ENCODE measurements around the gene S100A14. TPM values are rescaled to one million over a fixed set of nuclear protein-coding genes. Genes with fewer than 3 reads are reported as not detected.

S100A14 gene
- total and polyA plus RNA-seq, 2 of the 4 experiments (the other 2 are of a cell fraction): 0.10 TPM; not detected in 1

DNA sequence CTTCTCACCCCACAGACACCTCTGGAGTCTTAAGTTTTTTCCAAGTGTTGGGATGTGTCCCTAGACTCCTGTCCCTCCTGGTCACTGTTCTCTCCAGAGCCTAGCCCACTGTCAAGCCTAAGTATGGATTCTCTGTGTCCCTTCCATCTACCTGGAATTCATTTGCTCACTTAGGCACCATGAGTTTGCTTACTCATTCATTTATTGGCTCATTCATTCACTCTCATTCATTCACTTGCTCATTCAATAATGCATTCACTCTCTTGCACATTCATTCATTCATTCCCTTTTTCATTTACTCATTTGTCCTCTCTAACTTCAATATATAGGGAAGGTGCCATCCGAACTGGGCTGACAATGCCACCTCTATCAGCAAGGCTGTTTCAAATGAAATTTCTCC, 4.8 kb downstream of the S100A14 start:
- Histone ChIP-seq H4K91ac (ENCODE audit: insufficient read depth, low read depth, low read length) (peak overlapping the region; percentile 88), H4K5ac (ENCODE audit: low read depth, low read length) (no peak overlapping the region), H3K79me1 (ENCODE audit: low read depth in 1 of 2, low read length in 2 of 2) (peaks cover 15 to 63% of the 10 kb centered on the region in 2 experiments), H2BK20ac (ENCODE audit: low read depth, low read length) (peak overlapping the region; percentile 21; the same call in 1 of the 2 replicates), H2AFZ (replicated peaks; ENCODE audit: low read length, poor library complexity) (no peak overlapping the region), H4K20me1 (ENCODE audit: insufficient read depth, low read length) (peaks cover 11% of the 10 kb centered on the region; the same call in 1 of the 2 replicates), H3K9me1 (ENCODE audit: insufficient read depth, low read length) (peaks cover 17% of the 10 kb centered on the region), H3K9ac (ENCODE audit: low read depth, low read length) (peak overlapping the region; percentile 99), H3K9me3 (ENCODE audit: control insufficient read depth, insufficient read depth, low read length) (no peaks in the 10 kb centered on the region), H3K4me3 (ENCODE audit: insufficient read depth, low read depth, low read length) (peak overlapping the region; percentile 96), H3K27me3 (ENCODE audit: control insufficient read depth, insufficient read depth, low read length) (no peaks in the 10 kb centered on the region), H2BK5ac (ENCODE audit: low read depth, low read length, poor library complexity, severe bottlenecking) (peak overlapping the region; percentile 90), H3K27ac (ENCODE audit: insufficient read depth, low read length) (peak overlapping the region; percentile 95; the same call in 1 of the 2 replicates), H3K14ac (replicated peaks; ENCODE audit: low read depth, low read length) (peak overlapping the region; percentile 93), H3K4me1 (ENCODE audit: control insufficient read depth, insufficient read depth, low read length) (peaks cover 42% of the 10 kb centered on the region), H3K4ac (ENCODE audit: low read depth, low read length) (peak overlapping the region; percentile 90), H3K36me3 (ENCODE audit: control insufficient read depth, insufficient read depth, low read length) (peaks cover 18% of the 10 kb centered on the region), H2BK15ac (ENCODE audit: low read depth, low read length) (no peak overlapping the region; the same call in 2 of the 3 replicates), H2AK5ac (ENCODE audit: low read depth, low read length) (peak overlapping the region; percentile 92), H2BK120ac (ENCODE audit: low read depth, low read length) (peak overlapping the region; percentile 42; the same call in 1 of the 2 replicates), H2AK9ac (replicated peaks; ENCODE audit: low read depth, low read length, poor library complexity) (peak overlapping the region; percentile 99), H3K4me2 (ENCODE audit: low read depth, low read length) (peak overlapping the region; percentile 94), H3K23ac (ENCODE audit: low read depth, low read length) (peak overlapping the region; percentile 93), H4K8ac (ENCODE audit: low read depth in 2 of 2, low read length in 2 of 2) (peak overlapping the region; percentile 73 to 82; a peak in 2 of 4 replicates), H3K56ac (ENCODE audit: extremely low read depth, insufficient read depth, low read length) (peak overlapping the region; percentile 75; the same call in 1 of the 2 replicates), H3K18ac (ENCODE audit: low read depth, low read length) (no peak overlapping the region)
- ATAC-seq (ENCODE audit: low read depth) (no peak), DNase-seq (no peak)
- ChIA-PET POLR2A (ENCODE audit: unreplicated experiment) (interaction anchor here (1.5 kb wide), 1 partner anchor 76 kb away, joined by 6 read pairs; no protein-coding TSS in a partner anchor), CTCF (interaction anchor here (0.7 to 1.2 kb wide), 2 partner anchors 16 to 39 kb away, joined by 4 read pairs; partner anchors contain the start of gene S100A13)
- intact Hi-C loops (cut with micrococcal nuclease) (no loop called here), dilution Hi-C loops (cut with HindIII; ENCODE audit: low sequenced_read_pairs, unreplicated experiment) (no loop called here), in situ Hi-C loops (cut with MboI; ENCODE audit: low sequenced_read_pairs) (no loop called here)
- no TSS peak for BruUV-seq (replicated peaks)
- WGBS, 2 experiments (ENCODE audit: extremely low coverage in 2 of 2, insufficient read length in 1 of 2): no CpG with 5 or more reads among the region's 1 CpG
- TF ChIP-seq, protein P1, sequence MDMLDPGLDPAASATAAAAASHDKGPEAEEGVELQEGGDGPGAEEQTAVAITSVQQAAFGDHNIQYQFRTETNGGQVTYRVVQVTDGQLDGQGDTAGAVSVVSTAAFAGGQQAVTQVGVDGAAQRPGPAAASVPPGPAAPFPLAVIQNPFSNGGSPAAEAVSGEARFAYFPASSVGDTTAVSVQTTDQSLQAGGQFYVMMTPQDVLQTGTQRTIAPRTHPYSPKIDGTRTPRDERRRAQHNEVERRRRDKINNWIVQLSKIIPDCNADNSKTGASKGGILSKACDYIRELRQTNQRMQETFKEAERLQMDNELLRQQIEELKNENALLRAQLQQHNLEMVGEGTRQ (IDR thresholded peaks at IDR 0.05; ENCODE audit: low read depth, low read length): no peak
- TF ChIP-seq RFX5 (IDR thresholded peaks at IDR 0.05; ENCODE audit: low read depth, low read length) (no peak), BHLHE40 (IDR thresholded peaks at IDR 0.05; ENCODE audit: low read depth, low read length) (no peak), MXI1 (IDR thresholded peaks at IDR 0.05; ENCODE audit: borderline replicate concordance, low read depth, low read length) (no peak), POLR2A (IDR thresholded peaks at IDR 0.05; ENCODE audit: low read depth, low read length) (no peak), MAFK (IDR thresholded peaks at IDR 0.05; ENCODE audit: low read depth, low read length) (no peak)
